Large intestine (tissue), 3 donors: ENCODE data around the gene ANKRD65. TPM values are rescaled to one million over a fixed set of nuclear protein-coding genes. Genes with fewer than 3 reads are reported as not detected.

Source experiments
- DNase-seq, 2 donors: peaks; one replicate each; pipeline versions ENCODE4 v3.0.0 to v3.0.0-alpha.2; 2013
- H3K27ac ChIP-seq: one replicate; pipeline ENCODE4 v1.5.1; 2013; ENCODE audit warnings: low read length
- H3K27me3 ChIP-seq: 2 replicates; pipeline ENCODE4 v1.6.1; 2013; ENCODE audit warnings: low read length; ENCODE audit not compliant: control insufficient read depth, insufficient read depth
- H3K36me3 ChIP-seq: 2 replicates; pipeline ENCODE4 v1.6.1; 2013; ENCODE audit warnings: low read length; ENCODE audit not compliant: control insufficient read depth, insufficient read depth
- H3K4me1 ChIP-seq: one replicate; pipeline ENCODE4 v1.6.1; 2013; ENCODE audit warnings: low read length; ENCODE audit not compliant: control insufficient read depth, insufficient read depth
- H3K4me3 ChIP-seq: one replicate; pipeline ENCODE4 v1.5.1; 2013; ENCODE audit warnings: low read length
- H3K9me3 ChIP-seq: one replicate; pipeline ENCODE4 v1.6.1; 2013; ENCODE audit warnings: mild to moderate bottlenecking, low read depth, low read length, moderate library complexity; ENCODE audit not compliant: control insufficient read depth
- WGBS: methylation state at CpG from one replicate; pipeline ENCODE4 v1.1.5; 2013; ENCODE audit warnings: low lambda C conversion rate; ENCODE audit not compliant: insufficient coverage; 5-methylcytosine and 5-hydroxymethylcytosine counted together
- polyA plus RNA-seq: library from polyadenylated mRNA; unstranded; fragments of 120-200 nt; gene quantifications from one replicate; pipeline ENCODE4 v1.2.1, GENCODE V29; 2013

The ANKRD65 gene
- polyA plus RNA-seq, 1 donor = 2.6 TPM

DNA sequence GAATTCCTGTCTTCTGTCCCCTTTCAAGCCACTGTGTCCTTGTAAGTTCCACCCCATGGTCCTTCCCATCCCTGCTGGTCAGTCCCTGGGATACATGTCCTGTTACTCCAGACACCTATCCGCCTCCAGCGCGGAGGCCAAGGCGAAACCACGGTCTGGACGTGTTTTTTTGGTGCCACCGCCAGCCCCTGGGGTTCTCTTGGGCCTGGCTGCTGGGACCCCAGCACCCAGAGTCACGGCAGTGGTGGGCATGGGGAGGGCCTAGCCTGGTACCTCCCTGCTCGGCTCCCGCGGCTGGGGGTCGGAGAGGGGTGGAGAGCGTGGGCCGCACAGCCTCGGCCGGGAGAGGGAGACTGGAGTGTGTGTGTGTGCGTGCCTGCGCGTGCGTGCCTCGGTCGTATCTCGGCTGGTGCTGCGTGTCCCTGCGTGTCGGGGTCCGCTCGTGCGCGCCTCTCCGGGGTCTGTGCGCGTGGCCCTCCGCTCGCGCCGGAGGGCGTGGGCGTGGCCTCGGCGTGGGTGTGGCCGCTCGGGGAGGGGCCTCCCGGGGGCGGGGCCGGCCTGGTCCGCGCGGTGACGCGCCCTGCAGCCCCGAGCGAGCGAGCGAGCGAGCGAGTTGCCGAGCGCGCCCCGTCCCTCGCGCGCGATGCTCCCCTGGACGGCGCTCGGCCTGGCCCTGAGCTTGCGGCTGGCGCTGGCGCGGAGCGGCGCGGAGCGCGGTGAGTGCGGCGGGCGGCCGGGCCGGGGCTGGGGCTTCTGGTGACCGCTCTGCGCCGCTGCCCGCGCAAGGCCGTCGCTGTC lies 14.2 kb upstream of the ANKRD65 start, which contains the start of gene VWA1:
VWA1 (plus strand) TSS at position 585 of the 798 bp plus-strand sequence; CDS start at position 644, 59 bp downstream.
- no CpG with 5 or more reads among the region's 89 CpGs for whole genome bisulfite sequencing

DNA sequence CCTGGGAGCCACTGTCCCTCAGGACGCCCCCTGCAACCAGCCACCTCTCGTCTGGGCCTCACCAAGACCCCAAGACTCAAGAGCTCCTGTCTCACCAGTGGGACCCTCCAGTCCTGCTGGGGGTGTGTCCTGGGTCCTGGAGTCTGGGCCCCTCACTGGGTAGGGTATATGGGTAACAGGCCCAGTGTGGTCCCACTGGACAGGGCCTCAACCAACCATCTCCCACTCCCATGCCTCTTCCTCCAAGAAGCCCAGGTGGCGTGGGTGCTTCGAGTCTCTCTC lies 13.7 kb upstream of the ANKRD65 start:
- Histone ChIP-seq H3K9me3 (peaks cover 18% of the 10 kb centered on the region), H3K36me3 (peaks cover 4% of the 10 kb centered on the region), H3K4me1 (peaks cover 84% of the 10 kb centered on the region), H3K27me3 (no peaks in the 10 kb centered on the region), H3K27ac (peak overlapping the region; percentile 91), H3K4me3 (peak overlapping the region; percentile 50)
- WGBS = no CpG with 5 or more reads among the region's 4 CpGs
- peak in 1 of 2 donors; percentile 22 for DNase-seq

More for the DNA sequence above, 14.2 kb upstream of the ANKRD65 start, which contains the start of gene VWA1:
- Histone ChIP-seq H3K4me1 (peaks cover 82% of the 10 kb centered on the region), H3K27ac (peak within 1 kb of the TSS; percentile 91), H3K4me3 (peak within 1 kb of the TSS; percentile 81), H3K9me3 (peaks cover 18% of the 10 kb centered on the region), H3K36me3 (peaks cover 5% of the 10 kb centered on the region), H3K27me3 (no peaks in the 10 kb centered on the region)
- peak; percentile 74 to 81 for DNase-seq

DNA sequence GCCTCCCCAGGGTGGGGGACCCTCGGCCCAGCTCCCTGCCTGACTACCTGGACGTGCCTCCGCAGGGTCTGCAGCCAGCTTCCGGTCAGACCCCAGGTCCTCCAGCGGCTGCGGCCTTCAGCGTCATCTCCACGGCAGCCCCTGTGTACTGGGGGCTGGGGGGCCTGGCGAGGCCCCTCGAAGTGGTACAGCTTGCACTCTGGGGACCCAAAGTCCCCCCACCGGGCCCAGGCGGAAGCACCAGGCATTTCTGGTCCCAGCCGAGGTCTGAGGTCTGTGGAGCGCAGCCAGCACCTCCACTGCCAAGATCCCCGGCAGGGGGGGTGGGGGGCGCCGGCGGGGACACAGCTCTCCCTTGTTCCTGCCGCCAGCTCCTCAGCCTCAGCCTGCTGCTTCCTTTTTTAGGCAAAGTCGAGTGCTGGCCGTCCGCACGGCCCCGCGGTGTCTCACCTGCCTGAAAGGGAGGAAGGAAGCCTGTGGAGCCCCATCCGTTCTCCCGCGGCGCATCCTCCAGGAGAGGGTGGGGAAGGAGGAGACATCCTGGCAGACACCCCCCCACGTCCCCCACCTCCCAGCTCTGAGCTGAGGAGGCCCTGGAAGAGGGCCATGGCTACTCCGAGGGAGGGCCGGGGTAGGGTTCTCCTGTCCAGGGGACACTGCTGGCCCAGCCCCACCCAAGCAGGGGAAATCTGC lies 13.2 kb upstream of the ANKRD65 start:
- peaks cover 89% of the 10 kb centered on the region for H3K4me1 ChIP-seq
- peak overlapping the region; percentile 91 for H3K27ac ChIP-seq
- H3K9me3 ChIP-seq = peaks cover 18% of the 10 kb centered on the region
- peak overlapping the region; percentile 1 for H3K4me3 ChIP-seq
- peaks cover 4% of the 10 kb centered on the region for H3K36me3 ChIP-seq
- WGBS = no CpG with 5 or more reads among the region's 32 CpGs
- peak in 1 of 2 donors; percentile 47 for DNase-seq
- H3K27me3 ChIP-seq = no peaks in the 10 kb centered on the region

DNA sequence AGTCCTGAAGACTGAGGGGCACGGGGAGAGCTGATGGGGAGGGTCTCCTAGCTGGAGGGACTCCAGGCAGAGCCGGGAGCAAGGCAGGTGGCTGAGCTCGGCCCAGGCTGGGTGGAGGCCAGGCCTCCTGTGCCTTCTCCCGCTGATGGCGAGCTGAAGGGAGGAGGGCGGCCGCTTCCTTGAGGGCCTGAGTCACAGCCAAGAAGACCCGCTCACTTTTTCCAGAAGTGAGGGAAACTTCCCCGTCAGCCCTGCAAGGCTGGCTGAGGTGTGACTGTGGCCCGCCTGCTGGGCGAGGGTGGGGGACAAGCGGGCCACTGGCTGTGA lies 12.7 kb upstream of the ANKRD65 start:
- Histone ChIP-seq H3K27ac (peak overlapping the region; percentile 91), H3K36me3 (peaks cover 1% of the 10 kb centered on the region), H3K4me1 (peaks cover 86% of the 10 kb centered on the region), H3K4me3 (peak overlapping the region; percentile 8), H3K27me3 (no peaks in the 10 kb centered on the region), H3K9me3 (peaks cover 14% of the 10 kb centered on the region)
- no CpG with 5 or more reads among the region's 12 CpGs for WGBS
- DNase-seq = peak in 1 of 2 donors; percentile 51

DNA sequence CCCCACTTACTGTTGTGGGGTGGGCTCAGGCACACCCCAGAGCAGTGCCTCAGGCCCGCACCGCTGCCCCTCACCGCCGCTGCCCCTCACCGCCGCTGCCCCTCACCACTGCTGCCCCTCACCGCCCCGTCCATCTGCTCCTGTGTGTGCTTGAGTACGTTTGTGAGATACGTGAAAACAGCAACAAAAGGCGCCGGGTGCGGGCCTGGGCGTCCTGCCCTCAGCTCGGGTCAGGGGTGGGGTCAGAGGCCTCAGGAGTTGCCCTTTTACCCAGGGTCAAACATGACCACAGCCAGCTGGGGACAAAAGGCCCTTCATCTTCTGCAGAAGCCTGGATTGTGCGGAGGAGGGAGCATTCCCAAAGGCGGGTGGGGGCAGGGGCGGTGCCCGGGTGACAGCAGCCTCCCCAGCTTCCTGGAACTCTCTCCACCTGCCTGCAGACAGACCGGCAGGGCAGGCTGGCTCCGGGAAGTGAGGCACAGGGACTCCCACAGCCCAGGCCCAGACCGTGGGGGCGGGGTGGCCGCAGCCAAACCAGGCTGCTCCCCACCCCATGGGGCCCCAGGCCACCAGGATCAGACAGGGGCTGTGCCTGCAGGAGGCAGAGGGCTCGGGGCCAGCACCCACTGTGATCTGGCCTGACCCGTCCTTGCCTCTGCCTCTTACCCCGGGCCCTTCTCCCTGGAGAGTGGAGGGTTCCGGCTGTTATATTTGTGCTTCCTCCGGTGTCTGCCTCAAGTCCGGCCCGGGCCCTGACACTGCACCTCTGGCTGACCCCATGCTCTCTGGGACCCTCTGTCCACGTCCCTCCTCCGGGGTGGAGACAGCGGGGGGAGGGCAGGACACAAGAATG lies 12.1 kb upstream of the ANKRD65 start:
- Histone ChIP-seq H3K36me3 (no peaks in the 10 kb centered on the region), H3K27me3 (no peaks in the 10 kb centered on the region), H3K27ac (peak overlapping the region; percentile 91), H3K4me3 (peak overlapping the region; percentile 8), H3K9me3 (peaks cover 15% of the 10 kb centered on the region), H3K4me1 (peaks cover 82% of the 10 kb centered on the region)
- DNase-seq = peak; percentile 86 to 94
- no CpG with 5 or more reads among the region's 34 CpGs for WGBS

DNA sequence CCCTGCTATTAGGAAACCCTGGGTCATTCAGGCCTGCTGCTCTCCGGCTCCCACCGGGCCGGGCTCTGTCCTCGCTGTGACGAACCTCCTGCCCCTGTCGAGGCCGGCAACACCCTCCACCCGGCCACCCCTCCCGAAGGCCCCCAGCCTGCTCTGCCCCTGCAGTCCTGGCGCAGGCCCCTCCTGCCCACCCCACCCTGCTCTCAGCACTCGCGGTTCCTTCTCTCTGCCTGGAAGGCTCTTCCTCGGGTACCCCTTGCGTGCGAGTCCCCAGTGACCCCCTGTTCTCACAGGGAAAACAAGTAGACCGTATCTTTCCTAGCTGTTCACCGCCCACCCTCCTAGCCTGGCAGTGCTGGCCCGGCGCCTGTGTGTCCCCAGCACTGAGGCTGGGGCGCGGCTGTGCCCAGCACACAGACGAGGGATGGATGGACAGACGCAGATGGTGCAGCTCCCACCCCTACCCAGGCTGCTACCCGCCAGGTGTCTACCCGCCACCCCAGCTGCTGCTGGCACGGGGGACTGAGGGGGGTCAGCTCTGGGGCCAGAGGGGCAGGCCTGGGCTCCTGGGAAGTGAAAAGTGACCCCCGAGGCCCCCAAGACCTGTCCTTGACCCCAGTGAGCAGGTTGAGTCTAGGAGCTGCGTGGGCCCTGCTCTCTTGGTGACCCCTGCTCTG lies 11.3 kb upstream of the ANKRD65 start:
- no CpG with 5 or more reads among the region's 28 CpGs for WGBS
- Histone ChIP-seq H3K4me1 (peaks cover 76% of the 10 kb centered on the region), H3K36me3 (no peaks in the 10 kb centered on the region), H3K27me3 (no peaks in the 10 kb centered on the region), H3K9me3 (peaks cover 17% of the 10 kb centered on the region), H3K4me3 (no peak overlapping the region), H3K27ac (peak overlapping the region; percentile 91)
- no peak for DNase-seq

DNA sequence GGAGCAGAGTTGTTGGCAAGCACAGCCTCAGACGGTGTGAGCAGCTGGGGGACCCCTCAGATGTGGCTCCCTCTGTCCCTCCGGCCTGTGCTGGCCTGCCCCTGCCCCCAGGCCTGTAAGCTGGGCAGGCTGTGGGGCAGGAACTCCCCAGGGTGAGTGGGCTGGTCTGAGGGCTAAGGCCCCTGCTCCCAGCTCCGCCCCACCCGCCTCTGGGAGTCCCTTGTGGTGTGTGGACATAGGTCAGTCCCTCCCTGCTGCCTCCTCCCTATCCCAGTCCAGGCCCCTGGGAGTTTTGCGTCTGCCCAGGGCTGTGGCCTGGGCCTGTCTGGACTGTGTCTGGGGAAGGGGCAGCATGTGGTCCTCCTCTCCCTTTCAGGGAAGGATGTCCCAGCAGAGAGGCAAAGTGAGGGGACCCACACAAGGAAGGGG lies 10.8 kb upstream of the ANKRD65 start:
- peak; percentile 81 to 92 for DNase-seq
- H3K4me1 ChIP-seq = peaks cover 70% of the 10 kb centered on the region
- peak overlapping the region; percentile 33 for H3K4me3 ChIP-seq
- H3K27ac ChIP-seq = peak overlapping the region; percentile 91
- no CpG with 5 or more reads among the region's 5 CpGs for WGBS
- peaks cover 17% of the 10 kb centered on the region for H3K9me3 ChIP-seq
- H3K27me3 ChIP-seq = no peaks in the 10 kb centered on the region
- no peaks in the 10 kb centered on the region for H3K36me3 ChIP-seq

DNA sequence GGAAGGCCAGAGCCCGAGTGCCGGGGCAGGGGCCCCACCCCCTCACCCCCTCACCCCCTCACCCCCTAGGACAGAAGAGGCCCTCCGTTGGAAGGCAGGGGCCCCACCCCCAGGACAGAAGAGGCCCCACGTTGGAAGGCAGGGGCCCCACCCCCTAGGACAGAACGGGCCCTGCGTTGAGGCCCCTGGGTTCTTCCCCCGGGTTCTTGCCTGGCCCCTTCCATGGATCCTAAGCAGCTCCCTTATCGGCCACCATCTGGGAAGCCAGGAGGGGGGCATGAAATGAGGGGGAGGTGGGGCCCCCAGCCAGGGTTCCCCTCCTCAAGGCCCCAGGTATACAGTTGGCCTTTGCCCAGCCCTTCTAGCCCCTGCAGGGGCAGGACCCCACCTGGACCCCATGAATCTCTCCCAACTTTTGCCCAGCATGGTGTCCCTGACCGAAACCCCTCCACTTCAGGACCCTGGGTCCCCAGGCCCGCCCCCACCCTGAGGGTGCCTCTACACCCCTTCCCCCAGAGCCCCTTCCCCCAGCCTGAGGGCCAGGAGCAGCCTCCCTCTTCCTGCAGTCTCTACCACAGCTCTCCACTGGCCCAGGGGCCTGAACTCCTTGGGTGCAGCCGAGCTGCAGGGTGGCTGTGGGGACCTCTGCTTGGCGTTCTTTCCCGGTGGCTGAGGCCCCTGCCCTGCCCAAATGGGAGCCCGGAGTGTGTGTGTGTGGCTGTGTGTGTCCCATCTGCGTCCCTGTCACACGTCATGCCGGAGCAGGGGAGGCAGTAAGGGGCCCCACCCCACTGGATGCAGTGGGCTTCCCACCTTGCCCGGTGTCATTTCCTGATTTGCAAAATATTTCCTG lies 10.1 kb upstream of the ANKRD65 start:
- peak; percentile 73 to 91 for DNase-seq
- peaks cover 69% of the 10 kb centered on the region for H3K4me1 ChIP-seq
- no CpG with 5 or more reads among the region's 18 CpGs for WGBS
- no peaks in the 10 kb centered on the region for H3K27me3 ChIP-seq
- H3K4me3 ChIP-seq = peak overlapping the region; percentile 33
- H3K36me3 ChIP-seq = no peaks in the 10 kb centered on the region
- peak overlapping the region; percentile 91 for H3K27ac ChIP-seq
- peaks cover 17% of the 10 kb centered on the region for H3K9me3 ChIP-seq
